ENCODE results near the gene TFDP2. TPM values are rescaled to one million over a fixed set of nuclear protein-coding genes. Genes with fewer than 3 reads are reported as not detected.
A peak's percentile ranks its signal among the peaks of the same experiment; 100 is the strongest.

The TFDP2 gene
- total and polyA plus RNA-seq, 9 of the 15 experiments (the other 6 are each of a cell fraction or from before 2014, with no cell fraction given) = 95.6 to 179 (median 126) TPM

GRCh38 chr3:141901914-141902313 is 247.4 kb downstream of the TFDP2 start:
- Histone ChIP-seq H3K9ac (ENCODE audit: insufficient read depth in 1 of 2, low read depth in 2 of 2, low read length in 2 of 2) (no peak overlapping the region), H3K79me2 (ENCODE audit: control insufficient read depth, insufficient read depth, low read length) (peaks cover 63% of the 10 kb centered on the region), H3K9me3 (replicated peaks; ENCODE audit: control insufficient read depth, insufficient read depth, low read depth, low read length) (no peaks in the 10 kb centered on the region), H3K27me3 (ENCODE audit: control insufficient read depth in 2 of 2, insufficient read depth in 2 of 2, low read length in 2 of 2) (no peaks in the 10 kb centered on the region), H3K9me1 (ENCODE audit: control insufficient read depth, insufficient read depth, low read length) (no peaks in the 10 kb centered on the region), H3K4me3 (no peak overlapping the region), H3K27ac (ENCODE audit: extremely low read depth, low read depth, low read length) (no peak overlapping the region), H2AFZ (ENCODE audit: low read depth, low read length) (no peak overlapping the region), H3K4me2 (ENCODE audit: insufficient read depth, low read length) (no peak overlapping the region), H3K36me3 (ENCODE audit: control insufficient read depth, insufficient read depth, low read length) (peaks cover 69% of the 10 kb centered on the region), H3K4me1 (replicated peaks in 1 of 2; ENCODE audit: control insufficient read depth in 2 of 2, insufficient read depth in 2 of 2, low read length in 2 of 2) (no peaks in the 10 kb centered on the region; a peak in 1 of 5 replicates), H4K20me1 (replicated peaks; ENCODE audit: control insufficient read depth, insufficient read depth, low read length) (no peaks in the 10 kb centered on the region)
- 81% methylated on average over 2 of the region's 2 CpGs for WGBS (ENCODE audit: insufficient coverage, low coverage, missing lambda C conversion rate)
- BruUV-seq (replicated peaks) = no TSS peak
- DNase-seq (ENCODE audit: extremely low read depth in 1 of 4, low spot score in 3 of 4) = no peak
- no peak for FAIRE-seq
- in situ Hi-C loops (cut with MboI) (loop anchor here (10.0 kb wide), 1 partner anchor 317 kb away; no protein-coding TSS in a partner anchor), intact Hi-C loops (cut with micrococcal nuclease) (no loop called here)
- TF ChIP-seq BMI1 (IDR thresholded peaks at IDR 0.05; ENCODE audit: low read length) = no peak
- no peak for TF ChIP-seq TAF15 (IDR thresholded peaks at IDR 0.05; ENCODE audit: low read depth, low read length)
- no peak for TF ChIP-seq CAMTA2 (CRISPR knock-in tag; conservative IDR thresholded peaks at IDR 0.05)
- TF ChIP-seq HCFC1 (IDR thresholded peaks at IDR 0.05; ENCODE audit: low read depth, low read length) = no peak
- no peak for TF ChIP-seq ZBTB17 (CRISPR knock-in tag; IDR thresholded peaks at IDR 0.05)
- TF ChIP-seq CGGBP1 (CRISPR knock-in tag; IDR thresholded peaks at IDR 0.05) = no peak
- no peak; the same call in 2 of the 3 replicates for ATAC-seq
- POLR2A ChIA-PET = no interaction called here
- CTCF ChIA-PET (ENCODE audit: low intra/inter-chr PET ratio) = no interaction called here

GRCh38 chr3:141900343-141900742 is 249.0 kb downstream of the TFDP2 start:
- H3K79me2 ChIP-seq (ENCODE audit: control insufficient read depth, insufficient read depth, low read length) = peaks cover 78% of the 10 kb centered on the region
- H3K9me1 ChIP-seq (ENCODE audit: control insufficient read depth, insufficient read depth, low read length) = no peaks in the 10 kb centered on the region
- H3K9ac ChIP-seq (ENCODE audit: insufficient read depth in 1 of 2, low read depth in 2 of 2, low read length in 2 of 2) = no peak overlapping the region; a peak in 1 of 4 replicates
- intact Hi-C loops (cut with micrococcal nuclease) (no loop called here), in situ Hi-C loops (cut with MboI) (loop anchor here (10.0 kb wide), 1 partner anchor 316 kb away; no protein-coding TSS in a partner anchor)
- H3K4me1 ChIP-seq (replicated peaks in 1 of 2; ENCODE audit: control insufficient read depth in 2 of 2, insufficient read depth in 2 of 2, low read length in 2 of 2) = no peaks in the 10 kb centered on the region; a peak in 1 of 5 replicates
- H4K20me1 ChIP-seq (replicated peaks; ENCODE audit: control insufficient read depth, insufficient read depth, low read length) = no peaks in the 10 kb centered on the region
- POLR2A ChIA-PET = interaction anchor here (0.7 to 1.4 kb wide), 7 partner anchors 8 to 52 kb away, joined by 3 to 7 read pairs (median 3); no protein-coding TSS in a partner anchor
- no peak overlapping the region for H3K4me3 ChIP-seq
- CTCF ChIA-PET (ENCODE audit: low intra/inter-chr PET ratio) = no interaction called here
- BruUV-seq (replicated peaks) = no TSS peak
- H3K4me2 ChIP-seq (ENCODE audit: insufficient read depth, low read length) = no peak overlapping the region
- WGBS (ENCODE audit: insufficient coverage, low coverage, missing lambda C conversion rate) = 100% methylated on average over 3 of the region's 3 CpGs
- TF ChIP-seq SMARCE1 (IDR thresholded peaks at IDR 0.05) (no peak), HSF4 (CRISPR knock-in tag; IDR thresholded peaks at IDR 0.05; ENCODE audit: borderline replicate concordance) (no peak), KDM2B (CRISPR knock-in tag; IDR thresholded peaks at IDR 0.05) (no peak), E2F6 (IDR thresholded peaks at IDR 0.05; ENCODE audit: borderline replicate concordance in 1 of 2, extremely low read depth in 1 of 2, insufficient read depth in 1 of 2, insufficient read length in 1 of 2, low read depth in 1 of 2, low read length in 1 of 2, poor library complexity in 1 of 2, severe bottlenecking in 1 of 2) (no peak), RBM39 (optimal IDR thresholded peaks at IDR 0.05; ENCODE audit: low read depth, low read length) (no peak), ZFPM2 (CRISPR knock-in tag; IDR thresholded peaks at IDR 0.05) (no peak), NFATC3 (IDR thresholded peaks at IDR 0.05) (no peak)
- FAIRE-seq (no peak), DNase-seq (ENCODE audit: extremely low read depth in 1 of 4, low spot score in 3 of 4) (no peak), ATAC-seq (peak; percentile 40; the same call in 2 of the 3 replicates)
- H3K27ac ChIP-seq (ENCODE audit: extremely low read depth, low read depth, low read length) = no peak overlapping the region
- H3K27me3 ChIP-seq (ENCODE audit: control insufficient read depth in 2 of 2, insufficient read depth in 2 of 2, low read length in 2 of 2) = no peaks in the 10 kb centered on the region
- no peaks in the 10 kb centered on the region for H3K9me3 ChIP-seq (replicated peaks; ENCODE audit: control insufficient read depth, insufficient read depth, low read depth, low read length)
- peaks cover 68% of the 10 kb centered on the region for H3K36me3 ChIP-seq (ENCODE audit: control insufficient read depth, insufficient read depth, low read length)
- no peak overlapping the region for H2AFZ ChIP-seq (ENCODE audit: low read depth, low read length)

Data from K562 (cell line).